GM19023 (cell line): ENCODE results near the gene PSMD7.

Experiments used
- ATAC-seq: cut with Tn5 transposase; IDR thresholded peaks from one replicate; pipeline ENCODE4 v1.9.1; 2021; ENCODE audit warnings: mild to moderate bottlenecking, moderate library complexity; ENCODE audit not compliant: unreplicated experiment

Gene PSMD7

DNA sequence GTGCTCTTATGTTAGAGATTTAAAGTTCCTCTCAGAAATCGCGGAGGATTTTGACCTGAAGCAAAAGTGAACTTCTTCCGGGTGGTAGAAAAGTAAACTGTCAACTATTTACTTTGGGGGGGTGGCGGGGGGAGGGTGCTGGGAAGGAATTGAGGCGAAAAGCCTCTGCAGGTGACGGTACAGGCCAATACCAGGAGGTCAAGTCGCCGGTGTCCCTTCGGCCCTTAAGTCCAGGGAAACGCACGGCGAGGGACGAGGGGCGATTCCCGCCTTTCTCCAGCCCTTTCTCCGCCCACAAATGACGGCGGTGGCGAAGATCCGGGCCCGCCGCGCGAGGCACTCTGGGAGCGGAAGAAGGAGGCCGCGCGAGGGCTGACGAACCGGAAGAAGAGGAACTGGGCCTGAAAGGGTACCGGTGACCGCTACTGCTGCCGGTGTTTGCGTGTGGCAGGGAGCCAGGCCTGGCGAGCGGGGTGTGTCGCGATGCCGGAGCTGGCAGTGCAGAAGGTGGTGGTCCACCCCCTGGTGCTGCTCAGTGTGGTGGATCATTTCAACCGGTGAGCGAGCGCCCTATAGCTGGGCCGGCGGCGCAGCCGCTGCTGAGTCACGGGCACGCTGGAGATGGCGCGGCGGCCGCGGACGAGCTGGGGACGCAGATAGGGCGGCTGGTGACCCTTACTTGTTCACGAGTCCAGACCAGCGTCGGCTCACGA lies at the start of gene PSMD7:
TSS of gene PSMD7 (plus strand) at position 383 of the 713 bp plus-strand sequence. CDS start at position 484, 101 bp downstream.
- ATAC-seq, result peak; percentile 95

DNA sequence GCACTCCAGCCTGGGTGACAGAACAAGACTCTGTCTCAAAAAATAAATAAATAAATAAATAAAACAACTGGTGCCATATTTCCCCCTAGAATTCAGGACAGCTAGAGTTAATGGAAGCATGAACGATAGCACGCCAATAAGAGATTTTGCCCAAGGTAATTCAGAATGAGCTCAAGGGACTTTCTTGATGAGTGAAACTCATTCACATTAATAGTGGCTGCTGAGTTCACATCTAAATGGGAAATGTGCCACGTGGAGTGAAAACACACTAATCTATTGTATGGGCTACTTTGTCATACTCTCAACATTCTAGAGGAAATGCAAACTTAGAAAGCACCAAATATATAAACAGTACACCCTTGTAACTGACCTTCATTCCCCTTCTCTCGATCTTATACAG lies 47.4 kb upstream of the PSMD7 start:
- ATAC-seq, result no peak

- ATAC-seq, result no peak
These were observed 46.8 kb upstream of the PSMD7 start for GRCh38 chr16:74249846-74250245.

GRCh38 chr16:74252329-74252728 lies 44.3 kb upstream of the PSMD7 start:
- ATAC-seq, result no peak

DNA sequence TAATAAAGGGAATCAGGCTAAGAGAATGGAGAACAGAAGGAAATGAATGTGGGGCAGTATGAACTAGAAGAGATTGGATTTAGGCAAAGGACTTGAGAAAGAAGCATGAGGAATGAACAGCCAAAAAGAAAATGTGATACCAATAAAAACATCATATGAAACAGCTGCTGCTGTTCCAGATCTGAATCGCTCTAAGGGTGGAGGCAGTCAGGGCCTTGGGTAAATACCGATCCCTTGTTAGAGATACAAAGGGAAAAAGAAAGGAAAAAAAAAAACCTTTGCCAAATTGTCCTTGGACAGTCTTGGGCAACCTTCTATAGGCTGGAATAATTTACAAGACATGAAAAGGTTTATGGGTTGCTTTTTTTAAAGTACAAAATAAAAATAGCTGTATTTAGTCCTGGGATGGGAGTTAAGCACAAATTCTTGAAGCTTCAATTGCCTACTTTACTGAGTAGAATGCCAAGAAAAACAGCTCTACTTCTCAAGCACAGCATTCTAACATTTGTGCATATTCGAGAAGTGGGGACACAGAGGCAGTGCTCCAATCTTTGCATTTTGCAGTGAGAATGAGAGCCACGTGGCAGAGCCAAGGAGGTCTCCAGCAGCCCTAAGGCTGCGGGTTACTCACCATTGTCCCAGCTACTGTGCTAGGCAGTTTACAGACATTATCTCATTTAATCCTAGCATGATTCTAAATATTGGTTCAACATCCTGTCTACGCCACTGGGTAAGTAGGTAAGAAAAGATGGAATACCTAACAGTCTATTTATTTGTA lies 43.3 kb upstream of the PSMD7 start:
- no peak for ATAC-seq

GRCh38 chr16:74257061-74257460 lies 39.6 kb upstream of the PSMD7 start:
- no peak for ATAC-seq

DNA sequence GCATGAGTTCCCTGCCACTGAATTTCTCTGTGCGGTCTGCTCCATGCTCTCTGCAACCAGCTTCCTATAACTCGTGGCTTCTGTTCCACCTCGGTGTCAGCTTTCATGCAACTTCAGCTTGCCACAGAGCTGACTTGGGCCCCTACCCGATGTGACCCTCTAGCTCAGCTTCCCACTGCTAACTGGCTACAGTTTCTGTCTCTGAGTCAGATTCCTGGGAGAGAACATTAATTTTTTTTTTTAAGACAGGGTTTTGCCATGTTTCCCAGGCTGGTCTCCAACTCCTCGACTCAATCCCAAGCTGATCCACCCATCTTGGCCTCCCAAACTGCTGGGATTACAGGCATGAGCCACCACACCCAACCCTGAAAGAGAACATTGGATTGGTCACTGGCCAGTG lies 35.5 kb upstream of the PSMD7 start:
- ATAC-seq, result no peak

DNA sequence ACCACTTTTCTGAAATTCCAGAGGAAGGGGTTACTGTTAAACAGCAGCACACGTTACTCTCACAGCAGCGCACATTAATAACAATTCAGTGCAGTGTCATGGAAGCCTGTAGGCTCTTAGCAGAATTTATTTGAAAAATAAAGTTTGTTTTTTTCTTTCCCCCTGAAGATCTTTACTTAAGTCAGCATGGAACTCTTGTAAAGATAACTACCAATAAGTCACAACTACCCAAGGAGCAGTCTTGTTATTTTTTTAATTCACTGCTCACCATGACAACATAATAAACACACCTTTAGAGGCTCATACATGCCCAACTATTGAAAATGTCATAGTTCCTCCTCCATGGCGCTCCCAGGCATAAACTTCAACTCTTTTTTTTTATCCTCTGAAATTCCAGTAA lies 31.8 kb upstream of the PSMD7 start:
- no peak for ATAC-seq

DNA sequence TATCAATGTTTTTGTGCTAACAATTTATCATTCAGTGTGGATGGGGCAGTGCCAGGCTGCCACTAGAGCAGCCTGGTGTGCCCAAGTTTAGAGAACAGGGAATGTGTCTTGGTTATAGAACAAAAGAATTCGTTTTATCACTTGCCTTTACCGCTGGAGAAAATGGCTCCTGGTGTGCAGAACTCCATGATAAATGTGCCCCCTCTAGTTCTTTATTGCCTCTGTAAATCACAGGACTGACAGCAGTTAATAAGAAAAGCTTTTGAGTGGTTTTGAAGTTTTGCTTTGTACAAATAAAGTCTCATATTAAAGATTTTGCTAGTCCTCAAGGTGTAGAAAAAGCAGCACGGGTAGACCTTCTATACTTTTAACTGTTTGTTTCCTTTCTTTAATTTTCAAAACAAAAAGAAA lies 28.2 kb upstream of the PSMD7 start:
- ATAC-seq, result no peak

DNA sequence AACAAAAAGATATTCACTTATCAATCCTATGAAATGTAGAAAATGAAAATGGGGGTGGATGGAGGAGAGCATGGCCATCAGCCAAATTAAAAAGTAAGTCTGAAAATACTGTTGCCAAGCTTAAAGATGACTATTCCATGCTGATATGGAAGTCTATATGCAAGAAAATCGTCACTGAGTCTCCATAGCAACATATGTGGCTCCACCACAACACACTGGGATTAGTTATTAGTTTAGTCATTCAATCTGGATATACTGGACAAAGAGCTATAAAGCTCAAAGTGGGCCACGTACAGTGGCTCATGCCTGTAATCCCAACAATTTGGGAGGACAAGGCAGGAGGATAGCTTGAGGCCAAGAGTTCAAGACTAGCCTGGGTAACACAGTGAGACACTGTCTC lies 24.7 kb upstream of the PSMD7 start:
- no peak for ATAC-seq

- no peak for ATAC-seq
These were observed 21.5 kb upstream of the PSMD7 start for GRCh38 chr16:74275031-74275636.

DNA sequence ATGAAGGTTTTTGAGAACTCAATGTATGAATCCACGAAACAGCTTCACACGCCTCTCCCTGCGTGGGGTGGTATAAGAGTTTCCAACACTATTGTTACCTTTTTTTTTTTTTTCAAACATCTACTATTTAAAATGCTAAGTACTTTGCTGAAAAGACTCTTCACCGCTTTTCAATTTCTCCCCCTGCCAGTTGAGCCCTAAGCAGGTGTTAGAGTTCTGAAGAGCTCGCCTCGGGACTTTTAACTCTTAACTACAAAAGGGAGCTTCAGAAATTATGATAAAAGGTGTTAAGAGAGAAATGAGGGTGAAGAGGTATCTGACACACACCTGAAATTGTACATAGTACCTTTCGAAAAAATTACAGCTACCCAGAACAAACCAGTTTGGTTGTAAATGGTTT lies 20.9 kb upstream of the PSMD7 start:
- ATAC-seq, result no peak

DNA sequence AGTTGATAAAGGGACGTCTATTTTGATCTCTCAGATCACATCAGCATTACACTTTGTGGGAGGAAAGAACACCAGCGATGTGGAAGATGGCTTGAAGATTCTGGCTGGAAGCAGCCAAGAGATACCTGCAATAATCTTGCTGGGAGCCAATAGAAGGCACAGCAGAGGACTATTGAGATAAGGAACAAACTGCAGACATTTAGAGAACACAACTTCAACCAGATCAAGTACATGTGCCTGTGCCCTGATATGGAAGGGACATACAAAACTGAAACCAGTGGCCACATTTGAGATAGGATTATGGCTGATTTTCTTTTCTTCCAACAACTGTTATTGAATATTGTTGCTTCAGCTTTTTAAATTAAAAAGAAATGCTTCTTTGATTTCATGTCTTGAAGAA lies 18.6 kb upstream of the PSMD7 start:
- ATAC-seq, result no peak

DNA sequence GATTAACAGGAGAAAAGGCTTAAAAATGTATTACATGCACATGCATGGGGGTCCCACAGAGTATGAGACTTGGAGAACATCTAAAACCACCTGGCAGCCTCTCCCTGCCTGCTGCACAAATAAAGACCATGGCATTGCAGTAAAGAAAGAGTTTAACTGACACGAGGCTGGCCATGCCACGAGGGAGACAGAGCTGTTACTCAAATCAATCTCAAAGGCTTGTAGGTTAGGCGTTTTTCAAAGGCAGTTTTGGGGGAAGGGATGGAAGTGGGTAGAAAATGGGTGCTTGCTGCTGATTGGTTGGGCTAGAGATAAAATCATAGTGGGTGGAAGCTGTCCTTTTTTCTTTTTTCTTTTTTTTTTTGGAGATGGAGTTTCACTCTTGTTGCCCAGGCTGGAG lies 17.3 kb upstream of the PSMD7 start:
- no peak for ATAC-seq

- ATAC-seq, result no peak
These were observed 16.8 kb upstream of the PSMD7 start for GRCh38 chr16:74279805-74280204.

- no peak for ATAC-seq
These were observed 16.2 kb upstream of the PSMD7 start for GRCh38 chr16:74280448-74280847.

DNA sequence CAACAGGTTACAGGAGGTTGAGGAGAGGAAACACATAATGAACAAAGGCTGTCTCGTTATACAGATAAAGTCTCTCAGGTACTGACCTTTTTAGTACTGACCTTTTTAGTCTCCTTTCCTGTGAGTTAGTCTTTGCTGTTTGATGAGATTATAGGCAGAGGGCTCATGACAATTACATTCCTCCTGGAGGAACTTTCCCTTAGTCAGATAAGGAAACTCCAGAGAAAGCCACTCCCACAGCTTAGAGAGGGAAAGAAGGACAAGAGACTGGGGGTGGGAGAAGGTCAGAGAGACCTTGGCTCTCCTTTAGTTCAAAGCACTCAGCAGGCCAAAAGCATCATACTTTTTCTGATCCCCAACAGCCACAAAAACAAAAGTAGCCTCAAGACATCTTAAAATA lies 15.3 kb upstream of the PSMD7 start:
- no peak for ATAC-seq

DNA sequence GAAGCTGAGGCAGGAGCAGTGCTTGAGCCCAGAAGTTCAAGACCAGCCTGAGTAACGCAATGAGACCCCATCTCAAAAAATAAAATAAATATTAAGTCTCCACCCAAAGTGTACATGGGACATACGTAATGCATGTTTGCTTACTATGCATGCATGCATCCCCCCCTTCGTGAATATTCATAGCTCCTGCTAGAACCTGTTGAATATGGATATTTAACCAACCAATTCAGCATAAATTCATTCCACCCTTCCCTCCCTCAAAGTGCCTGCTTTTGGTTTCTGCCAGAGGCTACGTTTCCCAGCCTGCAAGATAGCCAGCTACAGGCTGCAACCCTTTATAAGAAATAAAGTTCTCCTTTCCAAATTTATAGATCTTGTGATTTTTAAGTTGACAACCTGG lies 12.9 kb upstream of the PSMD7 start:
- ATAC-seq, result no peak

DNA sequence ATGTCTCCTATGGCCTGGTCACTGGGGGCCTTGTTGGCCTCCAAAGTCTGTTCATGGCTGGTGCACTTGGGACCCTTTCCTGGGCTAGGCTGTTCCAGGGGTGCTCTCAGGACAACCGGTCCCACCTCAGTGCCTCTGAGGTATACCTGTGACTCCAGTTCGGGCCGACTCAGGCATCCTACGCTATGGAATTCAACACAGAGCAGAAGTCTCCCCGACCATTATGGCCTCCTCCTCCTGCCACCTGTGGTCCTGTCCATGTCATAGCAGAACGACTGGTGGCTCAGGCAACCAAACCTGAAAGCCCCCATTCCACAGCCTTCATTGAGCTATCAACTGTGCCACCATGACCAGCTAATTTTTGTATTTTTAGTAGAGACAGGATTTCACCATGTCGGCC lies 8.5 kb upstream of the PSMD7 start:
- no peak for ATAC-seq

DNA sequence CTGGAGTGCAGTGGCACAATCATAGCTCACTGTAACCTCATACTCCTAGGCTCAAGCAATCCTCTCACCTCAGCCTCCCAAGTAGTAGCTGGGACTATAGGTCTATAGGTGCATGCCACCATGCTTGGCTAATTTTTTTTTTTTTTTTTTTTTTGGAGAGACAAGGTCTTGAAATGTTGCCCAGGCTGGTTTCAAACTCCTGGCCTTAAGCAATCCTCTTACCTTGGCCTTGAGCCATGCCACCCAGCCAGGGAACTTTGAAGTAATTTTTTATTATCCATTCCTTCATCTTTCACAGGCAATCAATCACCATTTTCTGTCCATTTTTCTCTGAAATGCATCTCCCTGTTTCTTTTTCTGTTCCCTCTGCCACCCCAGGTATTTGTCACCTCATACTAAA lies 6.3 kb upstream of the PSMD7 start:
- ATAC-seq, result no peak

- ATAC-seq, result no peak
These were observed 5.4 kb upstream of the PSMD7 start for GRCh38 chr16:74291176-74291575.

- no peak for ATAC-seq
These were observed 4.9 kb upstream of the PSMD7 start for GRCh38 chr16:74291577-74292208.
